Left cardiac atrium (tissue), 4 donors: ENCODE results near the gene CDK5R2. TPM values are rescaled to one million over a fixed set of nuclear protein-coding genes. Genes with fewer than 3 reads are reported as not detected.

Experiments used
- ATAC-seq, 2 donors: fragments of 200-7000 bp; cut with Tn5 transposase; one replicate each; pipeline ENCODE4 v1.9.1; 2020; ENCODE audit warnings: mild to moderate bottlenecking in 2 of 2, moderate library complexity in 2 of 2
- DNase-seq: peaks from one replicate; pipeline ENCODE4 v3.0.0-alpha.2; 2020
- intact Hi-C, 2 donors: fragments of 100-400 bp; cut with DNase I; formaldehyde crosslinking; loops; one replicate each; pipeline versions ENCODE4 v1.14.1 to v1.15.1; 2022 to 2023
- microRNA-seq, 2 donors: library from miRNA; unstranded; fragments of <30 nt; microRNA quantifications; one replicate each; pipeline ENCODE4 v1.2.0, GENCODE V29; 2020
- total RNA-seq, 2 donors: library from RNA; stranded (reverse); fragmentation: NEBNext Ultra II Directional; extraction: Animal tissue kit (Norgen Biotek cat#: 25700); gene quantifications; one replicate each; pipeline ENCODE4 v1.2.1, GENCODE V29; 2021
- donor health status: DM: no; HTN: yes; CAD: no.
- donor health status: DM: no; HTN: yes; CAD: no; lungs with severe emphysema.
- donor health status: DM: yes; HTN: yes; CAD: no.
- donor health status: Dilated cardiomyopathy.

CDK5R2 gene
- total RNA-seq, 2 donors from 2014 or later: not detected

- intact Hi-C loops: loop anchor here in 1 of 2 donors (10.0 kb wide), 1 partner anchor 155 kb away; no protein-coding TSS in a partner anchor
- DNase-seq (no peak), ATAC-seq (no peak)
Observed at GRCh38 chr2:218999881-219000568, 40.6 kb downstream of the CDK5R2 start.

DNA sequence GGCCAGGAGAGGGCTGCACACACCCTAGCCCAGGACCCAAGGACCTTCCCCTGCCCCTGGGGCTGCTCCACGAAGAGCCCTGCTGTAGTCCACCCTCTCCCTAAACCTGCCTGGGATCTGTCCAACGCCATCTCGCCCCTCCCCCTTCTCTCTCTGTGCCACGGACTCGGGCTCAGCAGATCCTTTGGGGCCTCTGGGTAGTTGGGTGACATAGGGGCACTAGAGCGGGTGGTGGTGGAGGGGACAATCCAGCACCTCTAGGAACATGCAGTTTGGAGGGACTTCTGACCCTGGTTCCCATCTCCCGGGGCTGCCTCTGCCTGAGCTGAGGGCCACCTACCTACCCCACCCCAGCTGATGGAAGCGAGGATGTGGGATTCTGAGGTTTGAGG lies 41.1 kb downstream of the CDK5R2 start:
- DNase-seq (no peak), ATAC-seq (no peak)
- intact Hi-C loops: no loop called here

- intact Hi-C loops: no loop called here
- no peak for DNase-seq
- no peak for ATAC-seq
Observed at GRCh38 chr2:219001100-219001576, 41.7 kb downstream of the CDK5R2 start.

DNA sequence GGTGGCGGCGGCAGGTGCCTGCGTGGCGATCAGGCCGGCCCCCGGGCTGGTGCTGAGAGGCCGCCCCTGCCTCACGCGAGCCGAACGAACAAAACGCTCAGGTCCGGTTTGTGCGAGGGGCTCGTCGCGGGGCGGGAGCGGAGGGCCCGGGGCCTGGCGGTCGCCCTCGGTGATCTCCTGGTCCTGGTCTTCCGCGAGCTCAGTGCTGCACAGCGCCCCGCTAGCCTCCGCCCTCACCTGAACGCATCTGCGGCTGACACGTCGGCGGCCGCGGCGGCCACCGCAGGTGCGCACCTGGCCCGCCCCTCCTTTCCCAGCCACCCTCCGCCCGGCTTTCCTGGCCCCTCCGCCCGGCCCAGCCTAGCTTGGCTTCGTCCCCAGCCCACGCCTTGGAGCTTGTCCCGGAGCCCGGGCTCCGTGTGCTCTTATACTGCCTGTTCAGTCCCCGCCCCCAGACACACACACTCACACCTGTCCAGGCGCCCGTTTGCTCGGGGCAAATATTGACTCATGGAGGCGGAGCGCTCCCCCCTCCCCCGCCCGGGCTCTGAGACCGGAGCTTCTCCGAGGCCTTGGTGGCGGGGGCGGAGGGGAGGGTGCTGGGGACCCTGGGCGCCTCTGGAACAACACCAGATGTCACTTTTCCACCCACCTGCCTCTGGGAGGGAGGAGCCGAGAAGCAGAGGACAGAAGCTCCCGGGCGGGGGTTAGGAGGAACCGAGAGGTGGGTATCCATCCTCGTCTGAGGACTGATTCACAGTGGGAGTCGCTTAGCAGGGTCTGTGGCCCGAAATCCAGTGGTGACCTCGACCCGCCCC lies 42.3 kb downstream of the CDK5R2 start:
- ATAC-seq (peak; percentile 24 to 43), DNase-seq (no peak)
- intact Hi-C loops: no loop called here

- peak; percentile 49 for DNase-seq
- intact Hi-C loops: no loop called here
- ATAC-seq: peak in 1 of 2 donors; percentile 16
Observed at GRCh38 chr2:219002395-219003266, 43.2 kb downstream of the CDK5R2 start.

GRCh38 chr2:219003267-219003634 lies 43.8 kb downstream of the CDK5R2 start:
- peak in 1 of 2 donors; percentile 20 for ATAC-seq

DNA sequence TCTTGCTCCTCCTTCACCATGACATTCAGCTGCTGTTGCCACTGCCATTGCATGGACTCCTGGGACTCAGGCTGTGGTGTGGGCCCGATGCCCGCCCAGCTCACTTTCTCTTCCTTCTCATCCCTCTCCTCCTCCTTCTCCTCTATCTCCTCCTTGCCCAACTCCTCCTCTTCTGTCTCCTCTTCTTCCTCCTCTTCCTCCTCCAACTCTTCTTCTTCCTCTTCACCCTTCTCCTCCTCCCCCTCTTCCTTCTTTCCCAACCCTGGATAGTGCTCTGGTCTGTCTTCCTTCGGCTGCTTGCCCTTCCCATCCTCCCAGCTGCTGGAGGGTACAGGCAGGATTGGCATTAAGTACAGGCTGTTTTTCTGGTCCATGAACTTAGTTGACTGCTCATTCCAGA lies 44.5 kb downstream of the CDK5R2 start:
- intact Hi-C loops: no loop called here
- no peak for ATAC-seq
- no peak for DNase-seq

More at GRCh38 chr2:219003267-219003634, 43.8 kb downstream of the CDK5R2 start:
- intact Hi-C loops: no loop called here
- no peak for DNase-seq

DNA sequence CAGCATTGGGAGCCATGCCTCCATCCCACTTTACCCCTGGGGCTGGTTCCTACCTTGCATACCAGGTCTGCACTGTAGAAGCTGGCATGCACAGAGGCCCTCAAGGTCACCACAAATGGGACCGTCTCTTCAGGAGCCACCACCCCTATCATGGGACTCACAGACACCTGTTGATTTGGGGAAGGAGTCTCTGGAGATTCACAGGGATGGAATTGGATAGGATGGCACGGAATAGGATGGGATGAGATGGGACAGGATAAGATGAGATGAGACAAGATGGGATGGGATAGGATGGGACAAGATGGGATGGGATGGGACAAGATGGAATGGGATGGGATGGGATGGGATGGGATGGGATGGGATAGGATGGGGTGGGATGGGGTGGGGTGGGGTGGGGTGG lies 49.8 kb downstream of the CDK5R2 start:
- DNase-seq: no peak
- intact Hi-C loops: no loop called here
- no peak for ATAC-seq

DNA sequence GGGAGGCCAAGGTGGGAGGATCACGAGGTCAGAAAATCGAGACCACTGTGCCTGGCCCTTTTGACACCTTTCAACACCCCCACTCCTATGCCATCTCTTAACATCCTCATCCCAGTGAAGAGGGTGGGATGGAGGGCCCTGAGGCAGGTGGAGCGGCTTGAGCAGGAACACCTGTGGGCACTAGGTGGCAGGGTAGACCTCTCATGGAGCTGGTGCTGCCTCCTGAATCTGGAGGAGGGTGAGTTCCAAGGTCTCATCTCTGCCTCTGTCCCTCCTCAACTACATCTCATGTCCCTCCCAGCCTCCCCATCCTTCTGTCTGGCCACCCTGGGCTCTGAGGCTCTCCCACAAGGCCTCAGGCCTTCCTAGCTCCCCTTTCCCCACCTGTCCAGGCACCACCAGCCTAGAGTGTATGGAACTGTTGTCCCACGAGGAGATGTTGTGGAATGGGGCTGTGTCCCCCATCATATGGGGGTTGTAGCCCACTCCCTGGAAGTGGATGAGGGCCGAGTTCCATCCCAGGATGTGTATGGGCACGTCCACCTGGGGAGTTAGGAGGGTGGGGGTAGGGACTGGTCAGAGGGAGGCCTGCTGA lies 50.8 kb downstream of the CDK5R2 start:
- no peak for DNase-seq
- intact Hi-C loops: no loop called here
- ATAC-seq: peak in 1 of 2 donors; percentile 27

DNA sequence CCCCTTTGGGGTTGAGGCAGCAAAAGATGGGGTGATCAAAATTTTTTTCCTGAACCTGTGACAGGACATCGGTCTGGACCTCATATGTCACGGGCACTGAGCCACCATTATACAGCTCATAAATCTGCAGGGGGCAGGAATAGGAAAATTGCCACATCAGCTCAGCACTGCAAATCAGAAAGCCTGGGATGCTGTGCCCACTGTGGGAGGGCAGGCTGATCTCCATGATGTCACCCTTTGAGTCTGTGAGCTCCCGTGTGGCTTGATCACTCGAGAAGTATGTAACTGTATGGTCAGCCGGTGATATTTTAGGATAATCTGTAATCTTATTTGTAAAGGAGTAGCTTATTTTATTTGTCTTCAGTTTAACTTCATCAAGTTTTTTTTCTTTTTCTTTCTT lies 51.4 kb downstream of the CDK5R2 start:
- intact Hi-C loops: no loop called here
- DNase-seq (no peak), ATAC-seq (no peak)

Small RNAs within 50 kb of the gene (microRNA-seq; reads per million reads assigned to microRNA genes)
- gene MIR375: 2.6 to 74.1 reads per million in 2 donors

Other genes with a start within 250 kb of the CDK5R2 start
- gene TTLL4, start 248.8 kb upstream of the CDK5R2 start, total RNA-seq: 10 to 100 TPM in 1 of 2 donors, 1 to 10 TPM in 1; 8.0 to 12.3 TPM
- gene CYP27A1, start 177.5 kb upstream of the CDK5R2 start, total RNA-seq: 10 to 100 TPM; 13.8 to 17.4 TPM
- gene PRKAG3, start 127.9 kb upstream of the CDK5R2 start, total RNA-seq: under 1 TPM; 0.10 to 0.18 TPM
- 1 to 10 TPM; 1.8 TPM for gene WNT6, start 99.9 kb upstream of the CDK5R2 start, total RNA-seq
- gene WNT10A, start 78.8 kb upstream of the CDK5R2 start, total RNA-seq: under 1 TPM in 1 of 2 donors, not detected in 1; 0.52 TPM
- not detected for gene FEV, start 25.5 kb downstream of the CDK5R2 start, total RNA-seq
- gene CRYBA2, start 33.8 kb downstream of the CDK5R2 start, total RNA-seq: not detected
- gene CFAP65, start 81.8 kb downstream of the CDK5R2 start, total RNA-seq: not detected
- gene IHH, start 101.3 kb downstream of the CDK5R2 start, total RNA-seq: not detected
- gene NHEJ1, start 201.1 kb downstream of the CDK5R2 start, total RNA-seq: 1 to 10 TPM; 4.7 to 6.9 TPM
- under 1 TPM; 0.47 to 0.50 TPM for gene SLC23A3, start 210.4 kb downstream of the CDK5R2 start, total RNA-seq
- gene CNPPD1, start 217.3 kb downstream of the CDK5R2 start, total RNA-seq: 10 to 100 TPM; 46.9 to 56.9 TPM
- 10 to 100 TPM; 43.4 to 46.0 TPM for gene RETREG2, start 218.6 kb downstream of the CDK5R2 start, total RNA-seq
- gene ZFAND2B, start 247.1 kb downstream of the CDK5R2 start, total RNA-seq: 10 to 100 TPM; 21.2 to 26.5 TPM